ENCODE data around the gene KRT26. TPM values are rescaled to one million over a fixed set of nuclear protein-coding genes. Genes with fewer than 3 reads are reported as not detected.

Gene KRT26
- total and polyA plus RNA-seq, 2 of the 4 experiments (the other 2 are of a cell fraction): not detected

DNA sequence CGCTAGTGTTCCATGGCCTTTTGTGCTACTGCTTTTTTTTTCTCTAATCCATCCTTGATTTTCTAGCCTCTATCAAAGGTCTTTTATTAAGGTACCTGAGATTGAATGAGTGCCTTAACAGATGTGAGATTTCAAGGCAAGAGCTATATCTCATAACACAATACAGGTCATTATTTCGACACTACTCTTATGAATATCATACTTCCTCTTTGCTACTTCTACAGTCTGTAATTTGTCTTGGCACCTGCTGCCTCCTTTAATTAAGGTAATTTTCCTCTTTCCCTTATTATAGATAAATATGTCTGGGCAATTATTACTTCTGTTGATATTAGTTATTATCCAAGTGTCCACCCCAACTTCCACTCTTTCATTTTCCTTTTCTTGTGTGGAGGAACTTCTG, 22.5 kb upstream of the KRT26 start:
- no peak for DNase-seq
- no peaks in the 10 kb centered on the region for H4K20me1 ChIP-seq (ENCODE audit: insufficient read depth, low read length)
- no peak overlapping the region for H4K8ac ChIP-seq (ENCODE audit: low read depth in 2 of 2, low read length in 2 of 2)
- no peaks in the 10 kb centered on the region for H3K4me1 ChIP-seq (ENCODE audit: control insufficient read depth, insufficient read depth, low read length)
- H4K5ac ChIP-seq (ENCODE audit: low read depth, low read length): no peak overlapping the region
- no peak for TF ChIP-seq BHLHE40 (IDR thresholded peaks at IDR 0.05; ENCODE audit: low read depth, low read length)
- TF ChIP-seq MAZ (IDR thresholded peaks at IDR 0.05; ENCODE audit: borderline replicate concordance, low read depth, low read length): no peak
- TF ChIP-seq CEBPB (IDR thresholded peaks at IDR 0.05; ENCODE audit: low read depth, low read length): no peak
- TF ChIP-seq SMC3 (IDR thresholded peaks at IDR 0.05; ENCODE audit: low read depth, low read length): no peak
- TF ChIP-seq CHD1 (IDR thresholded peaks at IDR 0.05; ENCODE audit: low read depth, low read length): no peak
- no peak for TF ChIP-seq RAD21 (IDR thresholded peaks at IDR 0.05; ENCODE audit: low read length)
- TF ChIP-seq MXI1 (IDR thresholded peaks at IDR 0.05; ENCODE audit: borderline replicate concordance, low read depth, low read length): no peak
- TF ChIP-seq RCOR1 (IDR thresholded peaks at IDR 0.05; ENCODE audit: insufficient replicate concordance, low read length): no peak
- TF ChIP-seq, protein P1, sequence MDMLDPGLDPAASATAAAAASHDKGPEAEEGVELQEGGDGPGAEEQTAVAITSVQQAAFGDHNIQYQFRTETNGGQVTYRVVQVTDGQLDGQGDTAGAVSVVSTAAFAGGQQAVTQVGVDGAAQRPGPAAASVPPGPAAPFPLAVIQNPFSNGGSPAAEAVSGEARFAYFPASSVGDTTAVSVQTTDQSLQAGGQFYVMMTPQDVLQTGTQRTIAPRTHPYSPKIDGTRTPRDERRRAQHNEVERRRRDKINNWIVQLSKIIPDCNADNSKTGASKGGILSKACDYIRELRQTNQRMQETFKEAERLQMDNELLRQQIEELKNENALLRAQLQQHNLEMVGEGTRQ (IDR thresholded peaks at IDR 0.05; ENCODE audit: low read depth, low read length): no peak
- TF ChIP-seq, protein P2, sequence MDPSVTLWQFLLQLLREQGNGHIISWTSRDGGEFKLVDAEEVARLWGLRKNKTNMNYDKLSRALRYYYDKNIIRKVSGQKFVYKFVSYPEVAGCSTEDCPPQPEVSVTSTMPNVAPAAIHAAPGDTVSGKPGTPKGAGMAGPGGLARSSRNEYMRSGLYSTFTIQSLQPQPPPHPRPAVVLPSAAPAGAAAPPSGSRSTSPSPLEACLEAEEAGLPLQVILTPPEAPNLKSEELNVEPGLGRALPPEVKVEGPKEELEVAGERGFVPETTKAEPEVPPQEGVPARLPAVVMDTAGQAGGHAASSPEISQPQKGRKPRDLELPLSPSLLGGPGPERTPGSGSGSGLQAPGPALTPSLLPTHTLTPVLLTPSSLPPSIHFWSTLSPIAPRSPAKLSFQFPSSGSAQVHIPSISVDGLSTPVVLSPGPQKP (IDR thresholded peaks at IDR 0.05; ENCODE audit: borderline replicate concordance, low read depth, low read length): no peak
- TF ChIP-seq MAFK (IDR thresholded peaks at IDR 0.05; ENCODE audit: low read depth, low read length): no peak
- no peak for TF ChIP-seq FOS (IDR thresholded peaks at IDR 0.05; ENCODE audit: low read depth, low read length)
- TF ChIP-seq NFE2L2 (IDR thresholded peaks at IDR 0.05; ENCODE audit: low read depth, low read length): no peak
- TF ChIP-seq, protein P3, sequence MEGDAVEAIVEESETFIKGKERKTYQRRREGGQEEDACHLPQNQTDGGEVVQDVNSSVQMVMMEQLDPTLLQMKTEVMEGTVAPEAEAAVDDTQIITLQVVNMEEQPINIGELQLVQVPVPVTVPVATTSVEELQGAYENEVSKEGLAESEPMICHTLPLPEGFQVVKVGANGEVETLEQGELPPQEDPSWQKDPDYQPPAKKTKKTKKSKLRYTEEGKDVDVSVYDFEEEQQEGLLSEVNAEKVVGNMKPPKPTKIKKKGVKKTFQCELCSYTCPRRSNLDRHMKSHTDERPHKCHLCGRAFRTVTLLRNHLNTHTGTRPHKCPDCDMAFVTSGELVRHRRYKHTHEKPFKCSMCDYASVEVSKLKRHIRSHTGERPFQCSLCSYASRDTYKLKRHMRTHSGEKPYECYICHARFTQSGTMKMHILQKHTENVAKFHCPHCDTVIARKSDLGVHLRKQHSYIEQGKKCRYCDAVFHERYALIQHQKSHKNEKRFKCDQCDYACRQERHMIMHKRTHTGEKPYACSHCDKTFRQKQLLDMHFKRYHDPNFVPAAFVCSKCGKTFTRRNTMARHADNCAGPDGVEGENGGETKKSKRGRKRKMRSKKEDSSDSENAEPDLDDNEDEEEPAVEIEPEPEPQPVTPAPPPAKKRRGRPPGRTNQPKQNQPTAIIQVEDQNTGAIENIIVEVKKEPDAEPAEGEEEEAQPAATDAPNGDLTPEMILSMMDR (conservative IDR thresholded peaks at IDR 0.05; ENCODE audit: low read depth, low read length): no peak
- no peak for TF ChIP-seq POLR2A (IDR thresholded peaks at IDR 0.05; ENCODE audit: low read depth, low read length)
- no peak overlapping the region for H3K9ac ChIP-seq (ENCODE audit: low read depth, low read length)
- H2BK120ac ChIP-seq (ENCODE audit: low read depth, low read length): no peak overlapping the region
- H3K56ac ChIP-seq (ENCODE audit: extremely low read depth, insufficient read depth, low read length): no peak overlapping the region
- H3K4ac ChIP-seq (ENCODE audit: low read depth, low read length): no peak overlapping the region
- H3K4me2 ChIP-seq (ENCODE audit: low read depth, low read length): no peak overlapping the region
- H3K36me3 ChIP-seq (ENCODE audit: control insufficient read depth, insufficient read depth, low read length): no peaks in the 10 kb centered on the region
- no peak overlapping the region for H3K27ac ChIP-seq (ENCODE audit: insufficient read depth, low read length)
- H3K23ac ChIP-seq (ENCODE audit: low read depth, low read length): no peak overlapping the region
- intact Hi-C loops (cut with micrococcal nuclease): loop anchor here (10.0 kb wide), 1 partner anchor 430 kb away; the partner anchor contains the start of gene GJD3
- ATAC-seq (ENCODE audit: low read depth): no peak
- POLR2A ChIA-PET (ENCODE audit: unreplicated experiment): no interaction called here
- no peaks in the 10 kb centered on the region for H3K9me3 ChIP-seq (ENCODE audit: control insufficient read depth, insufficient read depth, low read length)
- no peak overlapping the region for H4K91ac ChIP-seq (ENCODE audit: insufficient read depth, low read depth, low read length)
- CTCF ChIA-PET: no interaction called here
- no peak overlapping the region for H2BK20ac ChIP-seq (ENCODE audit: low read depth, low read length)
- H3K9me1 ChIP-seq (ENCODE audit: insufficient read depth, low read length): no peaks in the 10 kb centered on the region
- no TSS peak for BruUV-seq (replicated peaks)
- H3K18ac ChIP-seq (ENCODE audit: low read depth, low read length): no peak overlapping the region
- no peaks in the 10 kb centered on the region for H3K79me1 ChIP-seq (ENCODE audit: low read depth in 1 of 2, low read length in 2 of 2)
- peaks cover 39% of the 10 kb centered on the region for H3K27me3 ChIP-seq (ENCODE audit: control insufficient read depth, insufficient read depth, low read length)
- no CpG with 5 or more reads among the region's 2 CpGs for WGBS, 2 experiments (ENCODE audit: extremely low coverage in 2 of 2, insufficient read length in 1 of 2)
- H2AFZ ChIP-seq (replicated peaks; ENCODE audit: low read length, poor library complexity): no peak overlapping the region
- no peak overlapping the region for H3K14ac ChIP-seq (replicated peaks; ENCODE audit: low read depth, low read length)
- dilution Hi-C loops (cut with HindIII; ENCODE audit: low sequenced_read_pairs, unreplicated experiment): no loop called here
- H2AK9ac ChIP-seq (replicated peaks; ENCODE audit: low read depth, low read length, poor library complexity): no peak overlapping the region
- H2BK5ac ChIP-seq (ENCODE audit: low read depth, low read length, poor library complexity, severe bottlenecking): no peak overlapping the region
- H2AK5ac ChIP-seq (ENCODE audit: low read depth, low read length): no peak overlapping the region
- H2BK15ac ChIP-seq (ENCODE audit: low read depth, low read length): no peak overlapping the region
- H3K4me3 ChIP-seq (ENCODE audit: insufficient read depth, low read depth, low read length): no peak overlapping the region
- in situ Hi-C loops (cut with MboI; ENCODE audit: low sequenced_read_pairs): loop anchor here (5.0 to 25.0 kb wide), 2 partner anchors 177 to 432 kb away; partner anchors contain the start of gene GJD3
